ENCODE measurements around the gene AFF2. TPM values are rescaled to one million over a fixed set of nuclear protein-coding genes. Genes with fewer than 3 reads are reported as not detected.

Gene AFF2
- polyA plus RNA-seq, 1 of the 3 experiments (the other 2 are of a cell fraction), result not detected

- H3K4me2 ChIP-seq, result no peak overlapping the region
- H3K27ac ChIP-seq (ENCODE audit: low read depth in 2 of 2, low read length in 1 of 2), result no peak overlapping the region
- no peaks in the 10 kb centered on the region for H3K4me1 ChIP-seq (ENCODE audit: control insufficient read depth in 1 of 2, insufficient read depth in 2 of 2, low read depth in 1 of 2, low read length in 1 of 2)
- no peak overlapping the region for H3K4me3 ChIP-seq (ENCODE audit: low read depth in 2 of 2, low read length in 1 of 2)
- WGBS (ENCODE audit: low lambda C conversion rate), result 2% methylated on average over 3 of the region's 3 CpGs
- POLR2A ChIA-PET, result no interaction called here
- no peaks in the 10 kb centered on the region for H3K36me3 ChIP-seq (replicated peaks in 1 of 2; ENCODE audit: control insufficient read depth in 1 of 2, insufficient read depth in 2 of 2, low read length in 1 of 2)
- TF ChIP-seq FOXJ3 (CRISPR knock-in tag; IDR thresholded peaks at IDR 0.05) (no peak), NFIC (IDR thresholded peaks at IDR 0.05; ENCODE audit: borderline replicate concordance) (no peak), SMC3 (IDR thresholded peaks at IDR 0.05; ENCODE audit: low read depth, low read length) (no peak), IRF3 (IDR thresholded peaks at IDR 0.05; ENCODE audit: low read depth, low read length) (no peak), FOSL2 (IDR thresholded peaks at IDR 0.05; ENCODE audit: borderline replicate concordance, low read depth) (no peak), TEAD4 (IDR thresholded peaks at IDR 0.05; ENCODE audit: borderline replicate concordance, insufficient read depth) (no peak), PBX3 (IDR thresholded peaks at IDR 0.05) (no peak), REST (IDR thresholded peaks at IDR 0.05; ENCODE audit: low read depth, low read length) (no peak), RAD21 (IDR thresholded peaks at IDR 0.05; ENCODE audit: low read length) (no peak), MEF2A (IDR thresholded peaks at IDR 0.05; ENCODE audit: borderline replicate concordance, low read depth) (no peak), CHD2 (IDR thresholded peaks at IDR 0.05; ENCODE audit: low read length, partially characterized antibody) (no peak)
- H3K9me3 ChIP-seq, result no peaks in the 10 kb centered on the region
- CTCF ChIA-PET, result interaction anchor here (1.0 kb wide), 1 partner anchor 24 kb away, joined by 3 read pairs; no protein-coding TSS in a partner anchor
- no peaks in the 10 kb centered on the region for H3K9me2 ChIP-seq
- no peaks in the 10 kb centered on the region for H4K20me1 ChIP-seq (ENCODE audit: insufficient read depth)
- no peaks in the 10 kb centered on the region for H3F3A ChIP-seq (replicated peaks; ENCODE audit: insufficient read depth)
- H3K27me3 ChIP-seq (ENCODE audit: insufficient read depth), result no peaks in the 10 kb centered on the region
- H3K79me2 ChIP-seq (ENCODE audit: insufficient read depth), result no peaks in the 10 kb centered on the region
- no peak overlapping the region for H2AFZ ChIP-seq (ENCODE audit: low read depth)
- no peak for DNase-seq
- no peak overlapping the region for H3K9ac ChIP-seq
These were observed 54.7 kb downstream of the AFF2 start for GRCh38 chrX:148555101-148555500.

Measured in SK-N-SH (cell line).